ENCODE data around the gene ADAMTS14. TPM values are rescaled to one million over a fixed set of nuclear protein-coding genes. Genes with fewer than 3 reads are reported as not detected.
"Not testable (repeated sequence)": the region's sequence is repeated elsewhere in the genome, so short reads cannot be mapped to it uniquely, and the experiment has no call there.

The ADAMTS14 gene
- total and polyA plus RNA-seq, 11 donors, result 0.11 to 3.8 (median 0.37) TPM; not detected in 1

- Histone ChIP-seq H3K4me1 (peaks cover 0 to 15% (median 5%) of the 10 kb centered on the region in 12 donors), H3K27me3 (peaks cover 0 to 7% (median 0%) of the 10 kb centered on the region in 9 donors), H3K36me3 (no peaks in the 10 kb centered on the region), H3K9me3 (peaks cover 0 to 3% (median 0%) of the 10 kb centered on the region in 12 donors), H3K27ac (no peak overlapping the region), H3K4me3 (no peak overlapping the region)
- TF ChIP-seq POLR2A (IDR thresholded peaks at IDR 0.05) (no peak), CTCF (IDR thresholded peaks at IDR 0.05) (no peak)
- intact Hi-C loops (cut with DNase I), result no loop called here
- WGBS, 4 donors, result 64 to 82% (median 72%) methylated on average over 7 of the region's 7 CpGs
- no peak for ATAC-seq
- DNase-seq, result no peak
Measured at GRCh38 chr10:70666960-70667798, 5.1 kb upstream of the ADAMTS14 start.

GRCh38 chr10:70667818-70668217 lies 4.5 kb upstream of the ADAMTS14 start:
- H3K9me3 ChIP-seq; intact Hi-C loops (cut with DNase I); H3K36me3 ChIP-seq; ATAC-seq; H3K27ac ChIP-seq; H3K4me3 ChIP-seq; DNase-seq: not testable (repeated sequence)
- Histone ChIP-seq H3K4me1 (peaks cover 0 to 18% (median 8%) of the 10 kb centered on the region in 12 donors), H3K27me3 (peaks cover 0 to 11% (median 0%) of the 10 kb centered on the region in 9 donors)
- WGBS, 4 donors, result 90 to 96% (median 93%) methylated on average over 6 of the region's 6 CpGs

- Histone ChIP-seq H3K27ac (no peak overlapping the region), H3K4me3 (no peak overlapping the region), H3K9me3 (peaks cover 0 to 3% (median 0%) of the 10 kb centered on the region in 12 donors), H3K36me3 (no peaks in the 10 kb centered on the region), H3K27me3 (peaks cover 0 to 18% (median 0%) of the 10 kb centered on the region in 9 donors), H3K4me1 (peaks cover 0 to 25% (median 13%) of the 10 kb centered on the region in 12 donors)
- DNase-seq (no peak), ATAC-seq (no peak)
- TF ChIP-seq POLR2A (IDR thresholded peaks at IDR 0.05) (no peak), CTCF (IDR thresholded peaks at IDR 0.05) (no peak)
- WGBS, 4 donors, result 94 to 97% (median 96%) methylated on average over 10 of the region's 10 CpGs
- intact Hi-C loops (cut with DNase I), result no loop called here
Measured at GRCh38 chr10:70668454-70668970, 3.8 kb upstream of the ADAMTS14 start.

- intact Hi-C loops (cut with DNase I), result no loop called here
- Histone ChIP-seq H3K4me3 (no peak overlapping the region), H3K27me3 (peaks cover 0 to 23% (median 0%) of the 10 kb centered on the region in 9 donors), H3K27ac (no peak overlapping the region), H3K4me1 (peaks cover 0 to 30% (median 18%) of the 10 kb centered on the region in 12 donors), H3K9me3 (peaks cover 0 to 3% (median 0%) of the 10 kb centered on the region in 12 donors), H3K36me3 (no peaks in the 10 kb centered on the region)
- no peak for TF ChIP-seq POLR2A (IDR thresholded peaks at IDR 0.05)
- no peak for TF ChIP-seq CTCF (IDR thresholded peaks at IDR 0.05)
- DNase-seq (peak in 1 of 5 donors; percentile 17), ATAC-seq (no peak)
Measured at GRCh38 chr10:70669015-70669414, 3.3 kb upstream of the ADAMTS14 start.
